ENCODE data around the gene NAPB.

DNA sequence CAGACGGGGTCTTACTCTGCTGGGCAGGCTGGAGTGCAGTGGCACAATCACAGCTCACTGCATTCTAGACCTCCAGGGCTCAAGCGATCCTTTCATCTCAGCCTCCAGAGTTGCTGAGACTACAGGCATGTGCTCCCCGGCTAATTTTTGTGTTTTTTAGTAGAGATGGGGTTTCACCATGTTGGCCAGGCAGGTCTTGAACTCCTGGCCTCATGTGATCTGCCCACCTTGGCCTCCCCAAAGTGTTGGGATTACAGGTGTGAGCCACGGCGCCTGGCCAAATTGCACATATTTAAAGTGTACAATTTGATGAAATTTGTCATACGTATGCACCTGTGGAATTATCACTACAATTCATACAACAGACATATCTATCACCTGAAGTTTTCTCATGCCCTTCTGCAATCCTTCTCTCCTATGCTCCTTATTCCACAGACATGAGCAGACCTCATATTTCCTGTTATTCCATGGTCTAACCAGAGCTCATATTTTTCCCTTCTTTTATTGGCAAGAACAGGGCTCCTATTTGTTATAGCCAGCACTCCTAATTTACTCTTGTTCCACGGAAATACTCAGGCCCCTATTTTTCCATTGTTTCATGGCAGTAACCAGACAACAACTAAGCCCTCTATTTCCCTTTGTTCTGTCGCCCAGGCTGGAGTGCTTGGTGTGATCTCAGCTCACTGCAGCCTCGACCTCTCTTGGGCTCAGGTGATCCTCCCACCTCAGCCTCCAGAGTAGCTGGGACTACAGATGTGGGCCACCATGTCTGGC, 16.0 kb upstream of the NAPB start:
- TF ChIP-seq, protein P1, sequence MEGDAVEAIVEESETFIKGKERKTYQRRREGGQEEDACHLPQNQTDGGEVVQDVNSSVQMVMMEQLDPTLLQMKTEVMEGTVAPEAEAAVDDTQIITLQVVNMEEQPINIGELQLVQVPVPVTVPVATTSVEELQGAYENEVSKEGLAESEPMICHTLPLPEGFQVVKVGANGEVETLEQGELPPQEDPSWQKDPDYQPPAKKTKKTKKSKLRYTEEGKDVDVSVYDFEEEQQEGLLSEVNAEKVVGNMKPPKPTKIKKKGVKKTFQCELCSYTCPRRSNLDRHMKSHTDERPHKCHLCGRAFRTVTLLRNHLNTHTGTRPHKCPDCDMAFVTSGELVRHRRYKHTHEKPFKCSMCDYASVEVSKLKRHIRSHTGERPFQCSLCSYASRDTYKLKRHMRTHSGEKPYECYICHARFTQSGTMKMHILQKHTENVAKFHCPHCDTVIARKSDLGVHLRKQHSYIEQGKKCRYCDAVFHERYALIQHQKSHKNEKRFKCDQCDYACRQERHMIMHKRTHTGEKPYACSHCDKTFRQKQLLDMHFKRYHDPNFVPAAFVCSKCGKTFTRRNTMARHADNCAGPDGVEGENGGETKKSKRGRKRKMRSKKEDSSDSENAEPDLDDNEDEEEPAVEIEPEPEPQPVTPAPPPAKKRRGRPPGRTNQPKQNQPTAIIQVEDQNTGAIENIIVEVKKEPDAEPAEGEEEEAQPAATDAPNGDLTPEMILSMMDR (IDR thresholded peaks at IDR 0.05; ENCODE audit: low read length): no peak
- no peak for TF ChIP-seq EZH2 (IDR thresholded peaks at IDR 0.05; ENCODE audit: borderline replicate concordance, low read length)
